SK-N-SH treated with all-trans-retinoic acid at 6 μM for 48 hours (cell line): Measurements from ENCODE around the gene NTN5.
"Not testable (repeated sequence)": the region's sequence is repeated elsewhere in the genome, so short reads cannot be mapped to it uniquely, and the experiment has no call there.

Experiments
- ATAC-seq: fragments of 200-7000 bp; cut with Tn5 transposase; 3 replicates; pipeline ENCODE4 v1.9.1; 2020; ENCODE audit warnings: mild to moderate bottlenecking, moderate library complexity
- ARNTL ChIP-seq: fragments of 450-650 bp; formaldehyde crosslinking; IDR thresholded peaks from 2 replicates; pipeline ENCODE4 v1.5.0; 2020; ENCODE audit warnings: low read depth, mild to moderate bottlenecking, moderate library complexity, borderline replicate concordance
- BACH2 ChIP-seq: fragments of 250-450 bp; sonication (Bioruptor Pico); IDR thresholded peaks from 2 replicates; pipeline ENCODE4 v1.9.0; 2021; ENCODE audit warnings: mild to moderate bottlenecking, borderline replicate concordance
- CREB5 ChIP-seq: fragments of 250-450 bp; sonication (Bioruptor Pico); IDR thresholded peaks from 2 replicates; pipeline ENCODE4 v1.5.1; 2020; ENCODE audit warnings: low read depth, mild to moderate bottlenecking, moderate library complexity
- CSDC2 ChIP-seq: fragments of 250-450 bp; sonication (Bioruptor Pico); IDR thresholded peaks from 2 replicates; pipeline ENCODE4 v1.5.0; 2020; ENCODE audit warnings: mild to moderate bottlenecking, moderate library complexity
- CSRNP3 ChIP-seq: fragments of 250-450 bp; sonication (Bioruptor Pico); IDR thresholded peaks from 2 replicates; pipeline ENCODE4 v1.5.1; 2021; ENCODE audit warnings: mild to moderate bottlenecking, moderate library complexity
- GLIS3 ChIP-seq: fragments of 250-450 bp; sonication (Bioruptor Pico); IDR thresholded peaks from 2 replicates; pipeline ENCODE4 v1.5.0; 2020; ENCODE audit warnings: mild to moderate bottlenecking, moderate library complexity
- OSR1 ChIP-seq: fragments of 250-450 bp; sonication (Bioruptor Pico); IDR thresholded peaks from 2 replicates; pipeline ENCODE4 v1.8.0; 2022; ENCODE audit warnings: moderate library complexity, mild to moderate bottlenecking, inconsistent platforms
- PATZ1 ChIP-seq: fragments of 250-450 bp; sonication (Bioruptor Pico); IDR thresholded peaks from 2 replicates; pipeline ENCODE4 v1.8.0; 2020; ENCODE audit warnings: mild to moderate bottlenecking, moderate library complexity, borderline replicate concordance
- PPARA ChIP-seq: fragments of 250-450 bp; sonication (Bioruptor Pico); IDR thresholded peaks from 2 replicates; pipeline ENCODE4 v1.5.0; 2020; ENCODE audit warnings: mild to moderate bottlenecking, borderline replicate concordance
- RARB ChIP-seq: fragments of 250-450 bp; sonication (Bioruptor Pico); IDR thresholded peaks from 2 replicates; pipeline ENCODE4 v1.8.0; 2021; ENCODE audit warnings: mild to moderate bottlenecking, moderate library complexity
- SNAI2 ChIP-seq: fragments of 250-450 bp; sonication (Bioruptor Pico); IDR thresholded peaks from 2 replicates; pipeline ENCODE4 v1.5.0; 2020; ENCODE audit warnings: mild to moderate bottlenecking, moderate library complexity
- TCF4 ChIP-seq: fragments of 250-450 bp; sonication (Bioruptor Pico); IDR thresholded peaks from 2 replicates; pipeline ENCODE4 v1.8.0; 2021; ENCODE audit warnings: mild to moderate bottlenecking, moderate library complexity, borderline replicate concordance
- ZFP3 ChIP-seq: fragments of 250-450 bp; sonication (Bioruptor Pico); IDR thresholded peaks from 2 replicates; pipeline ENCODE4 v1.5.0; 2020; ENCODE audit warnings: mild to moderate bottlenecking, moderate library complexity
- ZFP30 ChIP-seq: fragments of 450-650 bp; formaldehyde crosslinking; IDR thresholded peaks from 2 replicates; pipeline ENCODE4 v1.5.0; 2022; ENCODE audit warnings: mild to moderate bottlenecking, moderate library complexity
- ZNF70 ChIP-seq: fragments of 450-650 bp; formaldehyde crosslinking; IDR thresholded peaks from 2 replicates; pipeline ENCODE4 v1.5.0; 2020; ENCODE audit warnings: mild to moderate bottlenecking, moderate library complexity
- ZNF8 ChIP-seq: fragments of 450-650 bp; formaldehyde crosslinking; IDR thresholded peaks from 2 replicates; pipeline ENCODE4 v1.5.0; 2020; ENCODE audit warnings: mild to moderate bottlenecking, moderate library complexity
- TF ChIP-seq, protein P1 (sequence below): fragments of 250-450 bp; sonication (Bioruptor Pico); IDR thresholded peaks from 2 replicates; pipeline ENCODE4 v1.8.0; 2021; ENCODE audit warnings: low read depth, mild to moderate bottlenecking, moderate library complexity, borderline replicate concordance

The NTN5 gene

GRCh38 chr19:48695743-48696352 is 23.0 kb upstream of the NTN5 start, which contains the start of gene FUT2:
FUT2 (plus strand) TSS chr19:48695971; CDS start chr19:48702957, 6,986 bp downstream.
- no peak for ATAC-seq
- TF ChIP-seq ZNF70 (CRISPR knock-in tag) (no peak), BACH2 (CRISPR knock-in tag) (no peak)

GRCh38 chr19:48693629-48694028 is 20.8 kb upstream of the NTN5 start:
- ATAC-seq, result not testable (repeated sequence)

DNA sequence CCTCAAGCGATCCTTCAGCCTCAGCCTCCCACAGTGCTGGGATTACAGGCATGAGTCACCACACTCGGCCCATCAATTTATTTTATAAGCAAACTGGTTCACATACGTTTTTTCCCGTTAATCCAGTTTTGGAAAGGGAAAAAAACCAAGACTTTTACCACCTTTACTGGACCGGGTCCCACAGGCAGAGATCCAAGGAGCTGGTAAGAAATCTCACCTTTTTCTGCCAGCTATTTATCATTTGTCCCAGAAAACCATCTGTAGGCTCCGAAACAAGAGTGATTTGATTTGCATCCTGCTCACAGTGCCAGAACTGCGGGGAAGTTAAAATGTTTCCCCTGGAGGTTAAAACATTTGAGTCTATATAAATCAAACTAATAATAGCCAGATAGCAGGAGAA is 16.6 kb upstream of the NTN5 start:
- ATAC-seq, result no peak
- TF ChIP-seq CREB5 (CRISPR knock-in tag) (no peak), ARNTL (CRISPR knock-in tag) (no peak), TCF4 (CRISPR knock-in tag) (no peak), SNAI2 (no peak)

- no peak for TF ChIP-seq ZNF70 (CRISPR knock-in tag)
- no peak for TF ChIP-seq RARB
- no peak for TF ChIP-seq CSDC2 (CRISPR knock-in tag)
- no peak for TF ChIP-seq GLIS3 (CRISPR knock-in tag)
- TF ChIP-seq ZFP30, result no peak
- ATAC-seq, result no peak
Measured at GRCh38 chr19:48687776-48688175, 15.0 kb upstream of the NTN5 start.

DNA sequence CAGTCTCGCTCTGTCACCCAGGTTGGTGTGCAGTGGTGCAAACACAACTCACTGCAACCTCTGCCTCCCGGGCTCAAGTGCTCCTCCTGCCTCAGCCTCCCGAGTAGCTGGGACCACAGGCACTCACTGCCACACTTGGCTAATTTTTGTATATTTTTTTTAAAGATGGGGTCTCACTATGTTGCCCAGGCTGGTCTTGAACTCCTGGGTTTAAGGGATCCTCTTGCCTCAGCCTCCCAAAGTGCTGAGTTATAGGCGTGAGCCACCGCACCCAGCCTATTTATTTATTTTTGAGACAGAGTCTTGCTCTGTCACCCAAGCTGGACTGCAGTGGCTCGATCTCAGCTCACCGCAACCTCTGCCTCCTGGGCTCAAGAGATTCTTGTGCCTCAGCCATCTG is 13.8 kb upstream of the NTN5 start:
- not testable (repeated sequence) for ATAC-seq

DNA sequence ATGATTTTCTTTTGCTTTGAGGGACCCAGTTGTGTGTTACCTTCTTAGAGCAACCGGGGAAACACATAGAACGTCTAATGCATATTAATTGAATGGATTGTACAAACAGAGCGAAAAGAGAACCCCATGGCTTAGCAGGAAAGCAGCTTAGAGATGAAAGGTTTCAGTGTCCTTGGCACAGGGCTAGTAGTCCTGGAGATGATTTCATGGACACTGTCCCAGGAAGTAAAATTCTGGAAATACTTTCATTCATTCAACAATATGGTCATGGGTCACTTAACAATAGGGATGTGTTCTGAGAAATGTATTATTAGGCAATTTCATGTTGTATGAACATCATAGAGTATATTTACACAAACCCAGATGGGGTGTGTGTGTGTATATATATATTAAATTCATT is 13.3 kb upstream of the NTN5 start:
- TF ChIP-seq, protein P1, sequence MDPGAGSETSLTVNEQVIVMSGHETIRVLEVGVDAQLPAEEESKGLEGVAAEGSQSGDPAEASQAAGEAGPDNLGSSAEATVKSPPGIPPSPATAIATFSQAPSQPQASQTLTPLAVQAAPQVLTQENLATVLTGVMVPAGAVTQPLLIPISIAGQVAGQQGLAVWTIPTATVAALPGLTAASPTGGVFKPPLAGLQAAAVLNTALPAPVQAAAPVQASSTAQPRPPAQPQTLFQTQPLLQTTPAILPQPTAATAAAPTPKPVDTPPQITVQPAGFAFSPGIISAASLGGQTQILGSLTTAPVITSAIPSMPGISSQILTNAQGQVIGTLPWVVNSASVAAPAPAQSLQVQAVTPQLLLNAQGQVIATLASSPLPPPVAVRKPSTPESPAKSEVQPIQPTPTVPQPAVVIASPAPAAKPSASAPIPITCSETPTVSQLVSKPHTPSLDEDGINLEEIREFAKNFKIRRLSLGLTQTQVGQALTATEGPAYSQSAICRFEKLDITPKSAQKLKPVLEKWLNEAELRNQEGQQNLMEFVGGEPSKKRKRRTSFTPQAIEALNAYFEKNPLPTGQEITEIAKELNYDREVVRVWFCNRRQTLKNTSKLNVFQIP (CRISPR knock-in tag), result no peak
- TF ChIP-seq CREB5 (CRISPR knock-in tag) (no peak), ZNF70 (CRISPR knock-in tag) (no peak), BACH2 (CRISPR knock-in tag) (no peak), ARNTL (CRISPR knock-in tag) (no peak), CSRNP3 (CRISPR knock-in tag) (no peak), GLIS3 (CRISPR knock-in tag) (no peak), ZNF8 (CRISPR knock-in tag) (no peak), RARB (no peak), PATZ1 (CRISPR knock-in tag) (no peak), ZFP30 (no peak), OSR1 (CRISPR knock-in tag) (no peak), PPARA (CRISPR knock-in tag) (no peak), ZFP3 (no peak)
- no peak for ATAC-seq
